GM21786 (cell line): Measurements from ENCODE around the gene DST.

ENCODE experiments used
- ATAC-seq: cut with Tn5 transposase; IDR thresholded peaks from one replicate; pipeline ENCODE4 v1.9.1; 2021; ENCODE audit not compliant: unreplicated experiment

The DST gene

DNA sequence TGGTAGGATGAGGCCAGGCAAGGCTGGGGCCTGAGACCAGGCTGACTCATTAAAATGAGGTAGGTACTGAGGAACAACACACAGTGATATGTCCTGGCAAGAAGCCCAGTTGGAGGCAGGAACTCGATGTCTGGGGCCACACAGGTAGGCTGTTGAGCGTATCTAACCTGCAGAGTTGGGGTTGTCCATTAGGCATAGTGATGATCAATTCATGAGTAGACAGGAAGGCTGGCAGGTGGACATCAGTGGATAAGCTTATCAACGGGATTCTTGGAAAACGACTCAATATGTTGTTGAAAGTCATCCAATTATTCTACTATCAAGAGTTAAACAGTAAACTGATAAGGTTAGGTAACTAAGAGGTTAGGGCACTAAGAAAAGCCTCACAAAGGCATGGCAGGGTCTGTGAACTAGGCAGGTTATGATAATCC lies 202.1 kb downstream of the DST start:
- no peak for ATAC-seq

GRCh38 chr6:56437171-56437900 lies 205.4 kb downstream of the DST start:
- ATAC-seq: no peak

DNA sequence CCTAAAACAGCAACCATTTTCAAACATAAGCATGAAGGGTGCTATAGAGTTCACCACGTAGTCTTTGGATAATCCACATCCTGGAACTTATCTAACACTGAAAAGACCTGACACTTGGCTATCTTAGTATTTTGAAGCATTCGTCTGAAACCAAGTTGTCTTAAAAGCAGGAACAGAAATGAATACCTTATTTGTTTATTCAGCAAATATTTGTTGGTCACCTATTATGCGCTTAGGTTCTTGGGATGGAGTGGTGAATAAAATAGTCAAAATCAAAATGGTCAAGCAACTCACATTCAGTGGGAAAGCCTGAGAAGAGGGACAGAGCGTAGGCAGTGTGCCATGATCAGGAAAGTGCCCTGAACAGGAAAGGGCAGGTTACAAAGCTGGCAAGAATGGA lies 206.9 kb downstream of the DST start:
- no peak for ATAC-seq

DNA sequence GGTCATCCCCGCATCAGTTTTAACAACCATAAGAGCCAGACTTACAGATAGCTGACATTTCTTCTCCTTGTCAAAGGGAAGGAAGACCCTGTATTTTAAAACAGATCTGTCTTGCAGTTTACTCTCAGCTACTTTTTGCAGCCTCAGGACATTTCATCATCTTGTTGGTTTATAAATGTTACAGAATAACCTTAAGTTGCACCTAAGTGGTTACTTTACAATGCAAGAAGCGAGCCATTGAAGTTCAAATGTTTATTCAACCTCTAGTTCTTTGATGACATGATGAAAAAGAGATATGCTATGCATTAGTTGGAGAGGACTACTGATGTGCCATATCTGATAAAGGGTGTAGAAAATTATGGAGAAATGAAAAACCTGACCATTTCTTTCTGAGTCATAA lies 207.4 kb downstream of the DST start:
- no peak for ATAC-seq

DNA sequence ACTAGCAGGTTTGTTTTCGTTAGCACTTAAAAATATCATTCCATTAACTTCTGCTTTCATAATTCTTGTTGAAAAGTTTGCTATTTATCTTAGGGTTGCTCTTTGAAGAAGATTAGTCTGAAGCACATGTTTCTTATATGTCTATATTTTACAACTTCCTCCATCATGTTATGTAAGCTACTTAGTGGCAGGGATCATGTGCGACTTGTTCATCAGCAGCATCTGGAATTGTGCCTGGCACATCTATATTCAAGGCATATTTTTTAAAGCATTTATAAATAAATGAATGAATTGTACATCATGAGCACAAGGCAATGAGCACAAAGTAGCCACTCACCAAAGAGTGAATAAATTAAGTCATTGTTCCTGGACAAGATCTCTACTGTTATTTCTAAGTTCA lies 208.1 kb downstream of the DST start:
- no peak for ATAC-seq

- ATAC-seq: no peak
These were observed 209.6 kb downstream of the DST start for GRCh38 chr6:56433119-56433518.

GRCh38 chr6:56432194-56432593 lies 210.5 kb downstream of the DST start:
- no peak for ATAC-seq

DNA sequence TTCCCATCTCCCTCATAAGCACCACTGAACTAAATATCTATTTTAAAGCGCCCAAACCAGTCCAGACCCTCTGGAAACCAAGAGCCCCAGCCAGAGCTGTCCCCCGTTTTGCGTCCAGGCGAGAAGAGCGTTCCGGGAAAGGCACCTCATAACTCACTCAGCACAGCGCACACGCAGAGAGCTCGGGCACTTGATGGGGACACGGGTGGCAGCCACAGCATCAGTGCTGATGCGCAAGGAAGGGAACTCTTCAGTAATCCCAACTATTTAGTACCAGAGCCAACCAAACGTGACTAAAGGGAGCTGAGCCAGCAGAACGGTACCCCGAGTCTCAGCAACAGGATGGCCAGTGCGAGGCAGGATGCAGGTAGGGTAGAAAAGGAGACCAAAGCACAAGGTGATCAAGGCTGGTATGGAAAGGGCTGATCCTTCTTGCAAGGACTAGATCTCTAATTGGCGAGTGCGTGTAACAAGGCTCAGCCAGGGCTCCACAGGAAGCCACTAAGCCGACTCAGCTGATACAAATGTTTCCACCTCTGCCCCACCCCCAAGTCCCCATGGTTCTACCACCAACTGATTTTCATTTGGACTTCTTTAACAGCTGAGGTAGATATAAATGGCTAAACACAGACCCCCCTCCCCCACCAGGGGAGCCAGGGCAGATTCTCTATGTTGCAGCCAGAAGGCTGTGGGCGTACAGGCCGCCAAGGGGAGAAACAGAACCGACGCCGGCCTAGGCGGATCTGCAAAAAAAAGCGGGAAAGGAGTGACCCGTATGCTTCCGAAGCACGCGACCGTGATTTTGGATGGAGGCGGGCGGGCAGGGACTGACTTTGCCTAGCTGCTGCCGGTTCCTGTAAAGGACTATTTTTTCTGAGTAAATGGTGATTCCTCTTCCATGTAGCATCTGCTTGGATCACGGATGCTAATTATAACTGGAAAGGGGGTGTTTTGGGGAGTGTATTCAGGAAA lies 211.8 kb downstream of the DST start:
- ATAC-seq: no peak

DNA sequence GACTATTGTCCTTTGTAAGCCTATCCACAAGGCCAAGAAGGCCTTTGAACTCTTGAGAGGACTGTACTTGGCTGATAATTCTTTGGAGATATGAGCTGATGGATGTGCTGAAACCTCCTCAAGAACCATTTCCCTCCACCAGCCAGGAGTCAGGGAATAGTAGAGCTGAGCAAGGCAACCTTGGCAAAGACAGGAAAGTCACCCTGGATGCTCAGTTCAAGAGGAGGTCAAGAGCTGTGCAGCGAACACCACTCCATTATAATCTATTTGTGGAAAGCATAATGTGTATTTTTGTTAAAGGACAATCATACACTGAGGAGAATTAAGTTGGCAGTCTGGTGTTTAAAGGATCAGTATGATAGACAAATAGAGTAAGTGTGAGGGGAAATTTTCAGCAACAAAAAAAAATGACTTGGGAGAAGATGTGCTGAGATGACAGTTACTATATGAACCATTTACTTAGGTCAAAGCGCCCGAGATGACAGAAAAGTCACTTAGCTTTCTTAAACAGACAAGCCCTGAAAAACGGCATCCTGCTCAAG lies 218.1 kb downstream of the DST start:
- ATAC-seq: no peak

- ATAC-seq: no peak
These were observed 218.6 kb downstream of the DST start for GRCh38 chr6:56424064-56424463.

DNA sequence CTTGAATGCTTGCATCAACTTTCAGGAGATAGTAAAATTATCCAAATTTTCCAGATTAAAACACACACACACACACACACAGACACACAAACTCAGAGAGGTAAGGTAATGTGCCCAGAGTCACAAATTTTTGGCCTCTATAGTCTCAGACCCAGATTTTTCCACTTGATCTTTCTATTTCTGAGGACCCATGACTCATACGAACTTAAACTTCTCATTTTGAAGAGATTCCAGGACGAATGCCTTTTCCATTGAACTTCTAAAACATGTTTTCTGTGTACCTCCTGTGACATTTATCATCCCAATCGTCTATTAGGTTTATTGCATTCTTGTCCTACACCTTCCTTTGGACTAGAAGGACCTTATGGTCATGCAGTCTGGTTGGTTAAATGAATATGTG lies 222.4 kb downstream of the DST start:
- ATAC-seq: no peak

GRCh38 chr6:56419191-56419590 lies 223.5 kb downstream of the DST start:
- no peak for ATAC-seq

DNA sequence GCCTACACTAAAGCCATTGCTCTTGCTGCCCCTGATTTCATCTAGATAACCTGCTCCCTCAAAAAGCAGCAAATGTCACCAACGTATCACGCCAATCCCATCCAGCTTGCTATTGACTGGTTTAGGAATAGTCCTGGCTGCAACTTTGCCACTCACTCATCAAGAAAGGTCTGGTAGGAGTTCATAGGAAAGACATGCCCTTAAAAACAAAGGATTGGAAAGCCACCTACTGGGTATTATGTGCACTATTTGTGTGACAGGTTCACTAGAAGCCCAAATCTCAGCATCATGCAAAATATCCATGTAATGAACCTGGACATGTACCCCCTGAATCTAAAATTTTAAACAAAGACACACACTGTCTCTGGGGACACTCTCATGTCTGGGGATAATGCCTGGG lies 224.9 kb downstream of the DST start:
- ATAC-seq: no peak

DNA sequence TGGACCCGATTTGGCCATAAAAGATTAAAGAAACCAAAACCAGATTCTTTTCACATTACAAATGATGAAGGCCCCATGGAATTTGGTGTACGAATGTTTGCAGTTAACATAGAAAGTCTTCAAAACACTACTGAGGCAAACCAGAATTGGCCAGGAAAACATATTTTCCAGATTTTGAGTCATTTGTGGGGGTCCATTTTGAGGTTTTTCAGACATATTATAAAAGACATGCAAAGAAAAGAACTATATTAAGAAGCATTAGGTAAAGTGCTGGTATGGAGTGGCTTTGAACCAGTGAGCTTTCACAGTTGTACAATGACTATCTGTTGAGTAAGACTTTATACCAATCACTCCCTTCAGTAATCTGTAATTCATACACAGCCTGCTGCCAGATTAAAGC lies 226.4 kb downstream of the DST start:
- ATAC-seq: no peak

- no peak for ATAC-seq
These were observed 233.7 kb downstream of the DST start for GRCh38 chr6:56408976-56409375.
